ENCODE data around the gene A2ML1.
"Not testable (repeated sequence)": the region's sequence is repeated elsewhere in the genome, so short reads cannot be mapped to it uniquely, and the experiment has no call there.

The A2ML1 gene

GRCh38 chr12:8912914-8913313 lies 90.5 kb downstream of the A2ML1 start:
- H3K4me3 ChIP-seq (ENCODE audit: low read depth in 1 of 2, low read length in 1 of 2) = no peak overlapping the region
- no peak overlapping the region for H3K27ac ChIP-seq

DNA sequence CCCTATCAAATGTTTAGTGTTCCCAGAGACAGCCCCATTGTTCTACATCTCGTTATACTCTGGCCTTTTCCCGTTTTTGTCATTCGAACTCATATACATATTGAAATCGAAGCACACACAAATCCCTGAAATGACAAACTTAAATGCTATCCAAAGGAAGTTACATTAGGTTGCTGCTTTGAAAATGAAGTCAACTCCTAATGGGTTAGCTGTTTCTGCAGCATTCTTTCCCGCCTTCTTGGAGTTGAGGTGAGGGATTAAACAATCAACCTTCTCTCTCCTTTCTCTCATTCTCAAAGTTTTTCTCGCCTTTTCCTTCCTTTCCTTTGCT lies 91.2 kb downstream of the A2ML1 start:
- TF ChIP-seq CTCF (IDR thresholded peaks at IDR 0.05) = no peak
- peak overlapping the region; percentile 65 to 68 for H3K4me3 ChIP-seq (ENCODE audit: low read depth in 1 of 2, low read length in 1 of 2)

More at GRCh38 chr12:8912914-8913313, 90.5 kb downstream of the A2ML1 start:
- H3K4me1 ChIP-seq (ENCODE audit: control insufficient read depth in 1 of 2, insufficient read depth in 1 of 2, low read depth in 1 of 2, low read length in 1 of 2) = peaks cover 0 to 12% of the 10 kb centered on the region in 2 experiments
- H3K36me3 ChIP-seq = no peaks in the 10 kb centered on the region
- H3K27me3 ChIP-seq = peaks cover 47% of the 10 kb centered on the region
- no peaks in the 10 kb centered on the region for H3K9me3 ChIP-seq
- TF ChIP-seq CTCF (IDR thresholded peaks at IDR 0.05) = no peak

GRCh38 chr12:8914033-8914715 lies 91.8 kb downstream of the A2ML1 start, which contains the start of gene PHC1:
PHC1 (plus strand) TSS chr12:8914509; CDS start chr12:8917678, 3,169 bp downstream.
- not testable (repeated sequence) for H3K36me3 ChIP-seq, H3K9me3 ChIP-seq, H3K27ac ChIP-seq
- Histone ChIP-seq H3K4me1 (ENCODE audit: control insufficient read depth in 1 of 2, insufficient read depth in 1 of 2, low read depth in 1 of 2, low read length in 1 of 2) (peaks cover 0 to 12% of the 10 kb centered on the region in 2 experiments), H3K27me3 (peaks cover 47% of the 10 kb centered on the region), H3K4me3 (ENCODE audit: low read depth in 1 of 2, low read length in 1 of 2) (peak within 1 kb of the TSS; percentile 65 to 68)

More for the DNA sequence above, 91.2 kb downstream of the A2ML1 start:
- Histone ChIP-seq H3K36me3 (no peaks in the 10 kb centered on the region), H3K9me3 (no peaks in the 10 kb centered on the region), H3K27ac (no peak overlapping the region), H3K27me3 (peaks cover 47% of the 10 kb centered on the region), H3K4me1 (ENCODE audit: control insufficient read depth in 1 of 2, insufficient read depth in 1 of 2, low read depth in 1 of 2, low read length in 1 of 2) (peaks cover 0 to 12% of the 10 kb centered on the region in 2 experiments)

DNA sequence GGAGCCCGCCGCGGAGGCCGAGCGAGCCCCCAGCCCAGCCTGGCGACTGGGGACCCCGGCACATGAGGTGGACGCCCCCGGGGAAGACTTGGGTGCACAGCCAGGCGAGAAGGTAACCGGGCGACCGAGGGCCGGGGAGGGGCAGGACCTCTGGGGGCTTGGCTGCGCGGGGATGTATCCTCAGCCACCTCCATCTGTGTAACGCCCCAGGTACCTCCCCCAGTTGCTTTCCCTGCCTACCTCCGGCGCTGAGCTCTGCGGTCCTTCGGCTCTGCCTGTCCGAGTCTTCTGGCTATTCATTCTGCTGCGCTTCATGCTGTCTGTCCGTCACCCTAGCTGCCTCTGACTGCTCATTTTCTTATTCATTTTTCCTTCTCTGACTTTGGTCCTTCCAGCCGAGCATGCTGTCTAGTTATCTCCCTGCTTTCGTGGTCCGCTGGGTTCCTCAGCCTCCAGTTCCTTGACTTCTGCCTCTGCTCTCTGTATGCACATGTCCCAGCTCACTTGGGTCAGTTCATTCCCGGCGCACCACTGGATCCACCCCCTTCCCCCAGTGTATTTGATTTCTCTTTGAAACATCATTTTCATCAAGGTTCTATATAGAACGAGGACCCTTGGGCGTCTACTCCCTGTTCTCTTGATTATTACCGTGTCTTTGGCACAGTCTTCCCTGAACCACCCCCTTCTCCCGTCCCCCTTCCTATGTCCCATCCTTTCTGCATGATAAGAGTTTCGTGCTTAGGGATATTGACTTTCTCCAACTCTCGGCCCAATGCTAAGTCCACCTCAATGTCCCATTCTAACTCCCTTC lies 92.5 kb downstream of the A2ML1 start:
- no peaks in the 10 kb centered on the region for H3K36me3 ChIP-seq
- H3K27ac ChIP-seq = no peak overlapping the region
- H3K27me3 ChIP-seq = peaks cover 47% of the 10 kb centered on the region
- no peaks in the 10 kb centered on the region for H3K9me3 ChIP-seq
- peaks cover 0 to 12% of the 10 kb centered on the region in 2 experiments for H3K4me1 ChIP-seq (ENCODE audit: control insufficient read depth in 1 of 2, insufficient read depth in 1 of 2, low read depth in 1 of 2, low read length in 1 of 2)
- peak overlapping the region; percentile 54 to 68 for H3K4me3 ChIP-seq (ENCODE audit: low read depth in 1 of 2, low read length in 1 of 2)
- no peak for TF ChIP-seq CTCF (IDR thresholded peaks at IDR 0.05)

DNA sequence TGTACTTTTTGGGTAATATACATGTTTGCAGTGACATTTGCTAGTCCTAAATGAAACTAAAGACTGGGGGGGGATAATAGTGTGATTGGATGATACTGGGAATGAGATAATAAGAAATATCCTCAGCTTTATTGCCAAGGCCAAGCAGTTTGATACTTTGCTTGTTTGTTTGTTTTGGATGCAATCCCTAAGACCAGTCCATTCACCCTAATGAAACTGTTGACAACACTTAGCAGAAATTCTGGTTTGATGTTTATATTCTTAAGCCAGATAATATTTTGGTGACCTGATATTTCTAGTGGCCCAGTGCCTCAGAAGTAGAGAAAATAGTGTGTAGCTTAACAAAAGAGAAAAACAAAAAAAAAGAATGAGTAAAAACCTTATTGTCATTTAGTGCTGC lies 93.7 kb downstream of the A2ML1 start:
- no peak overlapping the region for H3K27ac ChIP-seq
- no peak for TF ChIP-seq CTCF (IDR thresholded peaks at IDR 0.05)
- no peaks in the 10 kb centered on the region for H3K36me3 ChIP-seq
- H3K4me1 ChIP-seq (ENCODE audit: control insufficient read depth in 1 of 2, insufficient read depth in 1 of 2, low read depth in 1 of 2, low read length in 1 of 2) = peaks cover 0 to 12% of the 10 kb centered on the region in 2 experiments
- no peaks in the 10 kb centered on the region for H3K9me3 ChIP-seq
- peaks cover 47% of the 10 kb centered on the region for H3K27me3 ChIP-seq
- H3K4me3 ChIP-seq (ENCODE audit: low read depth in 1 of 2, low read length in 1 of 2) = no peak overlapping the region

DNA sequence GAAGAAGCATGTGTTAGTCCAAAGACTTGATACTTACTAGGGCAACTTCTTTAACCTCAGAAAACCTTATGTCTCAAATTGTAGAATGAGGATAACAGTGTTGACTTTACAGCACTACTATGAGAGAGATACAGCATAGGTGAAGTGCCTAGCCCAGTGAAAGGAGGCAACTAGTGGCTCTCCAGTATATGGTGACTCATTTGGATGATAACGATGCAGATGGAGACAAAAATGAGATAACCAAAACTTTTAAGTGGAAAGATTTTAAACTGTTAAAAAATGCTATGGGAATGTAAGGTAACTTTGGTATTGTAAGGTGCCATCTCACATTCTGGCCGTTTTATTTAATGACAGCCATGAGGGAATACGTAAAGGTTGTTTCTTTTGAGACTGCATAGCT lies 94.6 kb downstream of the A2ML1 start:
- Histone ChIP-seq H3K9me3 (no peaks in the 10 kb centered on the region), H3K36me3 (no peaks in the 10 kb centered on the region), H3K27me3 (peaks cover 47% of the 10 kb centered on the region), H3K4me3 (ENCODE audit: low read depth in 1 of 2, low read length in 1 of 2) (no peak overlapping the region), H3K27ac (no peak overlapping the region), H3K4me1 (ENCODE audit: control insufficient read depth in 1 of 2, insufficient read depth in 1 of 2, low read depth in 1 of 2, low read length in 1 of 2) (peaks cover 0 to 12% of the 10 kb centered on the region in 2 experiments)
- TF ChIP-seq CTCF (IDR thresholded peaks at IDR 0.05) = no peak

All from neutrophil (primary cell).